DMS 273 (cell line): ENCODE results near the gene ABCC2.

Experiments
- DNase-seq: peaks from one replicate; lab custom pipeline; 2025; ENCODE audit not compliant: unreplicated experiment; lab: John Stamatoyannopoulos, UW

ABCC2 gene

GRCh38 chr10:99770408-99771045 is 11.9 kb upstream of the ABCC2 start:
- DNase-seq, result no peak

GRCh38 chr10:99775850-99776249 is 6.6 kb upstream of the ABCC2 start:
- no peak for DNase-seq

DNA sequence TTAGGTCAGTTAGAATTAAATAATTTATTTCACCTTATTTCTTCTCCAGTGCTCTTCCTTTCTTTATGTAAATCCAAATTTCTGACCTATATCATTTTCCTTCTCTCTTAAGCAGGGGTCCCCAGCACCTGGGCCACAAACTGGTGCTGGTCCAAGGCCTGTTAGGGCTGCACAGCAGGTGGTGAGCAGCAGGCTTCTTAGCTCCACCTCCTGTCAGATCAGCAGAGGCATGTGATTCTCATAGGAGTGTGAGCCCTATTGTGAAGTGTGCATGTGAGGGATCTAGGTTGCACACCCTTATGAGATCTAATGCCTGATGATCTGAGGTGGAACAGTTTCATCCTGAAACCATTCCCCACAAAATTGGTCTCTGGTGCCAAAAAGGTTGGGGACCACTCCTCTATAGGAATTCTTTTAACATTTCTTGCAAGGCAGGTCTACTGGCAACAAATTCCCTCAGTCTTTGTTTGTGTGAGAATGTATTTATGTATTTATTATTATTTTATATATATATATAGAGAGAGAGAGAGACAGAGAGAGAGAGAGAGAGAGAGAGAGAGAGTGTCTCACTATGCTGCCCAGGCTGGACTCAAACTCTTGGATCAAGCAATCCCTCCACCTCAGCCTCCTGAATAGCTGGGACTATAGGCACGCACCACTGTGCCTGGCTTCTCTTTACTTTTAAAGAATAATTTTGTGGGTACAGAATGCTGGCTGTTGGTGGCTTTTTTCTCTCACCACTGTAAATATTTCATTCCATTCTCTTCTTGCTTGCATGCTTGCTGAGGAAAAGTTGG is 4.3 kb upstream of the ABCC2 start:
- DNase-seq, result no peak

DNA sequence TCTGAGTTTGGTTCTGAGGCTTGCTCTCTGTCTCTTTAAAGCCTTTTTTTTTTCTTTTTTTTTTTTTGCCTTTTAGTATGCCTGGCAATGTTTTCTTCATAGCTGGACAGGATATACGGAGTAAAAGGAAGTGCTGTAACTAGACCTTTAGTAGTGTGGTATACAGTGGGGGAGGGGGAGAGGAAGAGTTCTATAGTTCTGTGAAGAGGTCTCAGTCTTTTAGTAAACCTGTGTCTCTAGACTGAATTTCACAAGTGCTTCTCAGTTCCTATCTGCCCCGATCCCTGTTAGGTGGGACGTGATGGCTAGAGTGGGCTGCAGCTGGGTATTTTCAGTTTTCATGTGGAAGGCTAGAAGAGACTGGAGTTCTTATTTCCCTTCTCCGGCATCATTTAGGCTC is 3.1 kb upstream of the ABCC2 start:
- DNase-seq, result no peak

- DNase-seq, result no peak
These were observed 558 bp upstream of the ABCC2 start for GRCh38 chr10:99781734-99782429.

GRCh38 chr10:99784016-99784726 is 1.7 kb downstream of the ABCC2 start:
- DNase-seq, result peak; percentile 10

DNA sequence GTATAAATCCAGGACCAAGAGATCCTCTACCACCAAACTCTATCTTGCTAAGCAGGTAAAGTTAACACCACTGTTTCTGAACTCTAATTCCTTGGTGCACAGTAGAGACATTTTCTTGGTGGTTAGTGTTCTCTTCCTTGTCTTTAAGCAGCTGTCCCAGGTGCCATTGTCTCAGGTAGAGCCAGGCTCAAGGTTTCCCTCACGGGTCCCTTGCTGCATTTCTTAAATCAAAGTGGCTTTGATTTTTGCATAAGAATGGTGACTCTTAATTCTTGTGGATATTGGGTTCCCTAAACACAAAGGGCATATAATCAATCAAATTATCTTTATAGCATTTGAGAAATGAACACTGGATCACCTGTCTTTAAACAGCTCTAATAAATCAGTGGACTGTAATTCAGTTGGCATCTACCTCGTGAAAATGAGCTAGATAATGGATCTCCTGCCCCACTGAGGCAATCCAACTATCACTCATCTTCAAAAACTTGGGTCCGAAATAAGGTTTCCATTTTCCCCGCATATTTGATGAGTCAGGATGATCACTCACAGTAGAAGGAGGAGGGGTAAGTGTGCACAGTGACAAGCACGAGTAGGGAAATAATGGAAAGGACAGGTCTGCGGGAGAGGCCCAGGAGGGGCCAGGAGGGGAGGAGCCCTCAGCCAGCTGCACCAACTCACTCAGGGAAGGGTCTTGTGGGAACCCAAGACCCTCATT is 2.4 kb downstream of the ABCC2 start:
- no peak for DNase-seq

- DNase-seq, result no peak
These were observed 3.2 kb downstream of the ABCC2 start for GRCh38 chr10:99785646-99786045.

GRCh38 chr10:99787311-99787710 is 4.9 kb downstream of the ABCC2 start:
- no peak for DNase-seq

DNA sequence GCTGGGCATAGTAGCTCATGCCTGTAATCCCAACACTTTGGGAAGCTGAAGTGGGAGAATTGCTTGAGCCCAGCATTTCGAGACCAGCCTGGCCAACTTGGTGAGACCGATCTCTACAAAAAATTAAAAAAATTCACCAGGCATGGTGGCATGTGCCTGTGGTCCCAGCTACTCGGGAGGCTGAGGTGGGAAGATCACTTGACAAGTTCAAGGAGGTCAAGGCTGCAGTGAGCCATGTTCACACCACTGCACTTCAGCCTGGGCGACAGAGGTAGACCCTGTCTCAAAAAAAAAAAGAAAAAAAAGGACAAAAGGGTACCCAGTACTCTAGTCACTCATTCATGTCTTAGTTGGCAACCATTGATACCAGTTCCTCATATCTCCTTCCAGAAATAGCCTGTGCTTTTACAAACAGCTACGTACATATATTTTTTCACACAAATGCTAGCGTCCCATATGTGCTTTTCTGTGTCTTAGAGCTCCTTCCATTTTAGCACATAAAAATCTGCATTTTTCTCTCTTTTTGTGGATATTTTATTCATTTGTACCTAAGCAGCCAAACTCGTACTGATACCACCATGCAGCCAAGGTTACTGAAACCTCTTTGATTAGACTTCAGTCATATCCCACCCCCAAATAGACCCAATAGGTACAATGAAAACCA is 5.5 kb downstream of the ABCC2 start:
- DNase-seq, result no peak

GRCh38 chr10:99788598-99789256 is 6.3 kb downstream of the ABCC2 start:
- no peak for DNase-seq

- no peak for DNase-seq
These were observed 9.4 kb downstream of the ABCC2 start for GRCh38 chr10:99791831-99792230.

GRCh38 chr10:99793819-99794218 is 11.4 kb downstream of the ABCC2 start:
- DNase-seq, result no peak

GRCh38 chr10:99796928-99797327 is 14.5 kb downstream of the ABCC2 start:
- no peak for DNase-seq

DNA sequence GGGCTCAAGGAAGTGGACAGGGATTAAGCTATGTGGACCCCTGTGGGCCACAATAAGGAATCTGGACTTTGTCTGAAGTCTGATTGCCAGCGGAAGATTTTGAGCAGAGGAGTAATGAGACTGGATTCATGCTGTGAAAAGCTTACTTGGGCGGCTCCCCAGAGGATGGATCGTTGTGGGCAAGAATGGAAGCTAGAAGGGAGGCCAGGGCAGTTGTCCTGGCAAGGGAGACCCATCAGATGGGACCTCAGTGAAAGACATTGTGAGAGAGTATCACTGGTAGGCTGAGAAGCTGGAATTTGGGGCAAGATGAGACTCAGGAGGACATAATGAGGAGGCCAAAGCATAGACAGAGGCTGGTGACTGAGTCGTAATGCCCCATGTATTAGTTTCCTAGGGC is 15.6 kb downstream of the ABCC2 start:
- DNase-seq, result no peak

DNA sequence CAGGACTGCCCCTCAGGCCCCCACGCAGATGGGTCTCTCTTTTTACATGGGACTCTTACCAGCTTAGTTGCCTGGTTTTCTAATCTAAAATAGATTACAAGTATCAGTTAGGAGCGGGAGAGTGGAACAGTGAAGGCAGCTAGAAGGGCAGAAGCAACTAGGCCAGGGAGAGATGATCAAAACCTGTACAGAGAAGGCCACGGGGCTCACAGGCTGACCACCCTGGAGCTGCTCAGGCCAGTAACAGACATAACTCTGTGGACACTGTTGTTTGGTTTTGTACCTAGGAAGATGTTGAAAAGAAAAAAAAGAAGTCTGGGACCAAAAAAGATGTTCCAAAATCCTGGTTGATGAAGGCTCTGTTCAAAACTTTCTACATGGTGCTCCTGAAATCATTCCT is 16.5 kb downstream of the ABCC2 start:
- DNase-seq, result no peak

DNA sequence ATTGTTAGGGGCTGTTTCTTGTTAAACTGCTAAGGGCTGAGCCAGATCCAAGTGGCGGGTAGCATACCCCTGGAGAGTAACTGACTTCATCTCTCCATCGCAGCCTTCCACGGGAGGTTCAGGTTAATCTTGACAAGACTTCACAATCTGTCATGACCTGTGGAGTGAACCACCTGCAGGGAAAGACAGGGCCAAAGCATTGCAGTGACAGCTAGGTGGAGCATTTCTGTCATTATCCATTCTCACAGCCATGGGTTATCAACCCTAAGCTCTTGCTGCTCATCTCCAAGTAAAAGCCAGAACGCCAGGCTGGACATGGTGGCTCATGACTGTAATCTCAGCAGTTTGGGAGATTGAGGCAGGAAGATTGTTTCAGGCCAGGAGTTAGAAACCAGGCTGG is 17.2 kb downstream of the ABCC2 start:
- DNase-seq, result no peak

GRCh38 chr10:99804471-99804870 is 22.0 kb downstream of the ABCC2 start:
- DNase-seq, result no peak

- no peak for DNase-seq
These were observed 22.8 kb downstream of the ABCC2 start for GRCh38 chr10:99805190-99805589.

GRCh38 chr10:99806091-99806490 is 23.7 kb downstream of the ABCC2 start:
- DNase-seq, result no peak
